ENCODE results near the gene DIPK1A. TPM values are rescaled to one million over a fixed set of nuclear protein-coding genes. Genes with fewer than 3 reads are reported as not detected.

DIPK1A gene
- total RNA-seq, 1 experiment from 2014 or later, result 1.2 TPM

- TF ChIP-seq SIN3A (IDR thresholded peaks at IDR 0.05; ENCODE audit: borderline replicate concordance, insufficient read depth, low read depth, low read length) (no peak), CTCF (IDR thresholded peaks at IDR 0.05) (no peak), REST (IDR thresholded peaks at IDR 0.05; ENCODE audit: insufficient read depth in 1 of 2, low read depth in 2 of 2, low read length in 1 of 2) (no peak), TCF7L2 (IDR thresholded peaks at IDR 0.05; ENCODE audit: low read depth, low read length) (no peak), POLR2AphosphoS5 (IDR thresholded peaks at IDR 0.05; ENCODE audit: low read depth, low read length) (no peak)
- H3K4me1 ChIP-seq (ENCODE audit: control insufficient read depth, insufficient read depth, low read length), result no peaks in the 10 kb centered on the region
- ATAC-seq (no peak), DNase-seq (ENCODE audit: low read depth, low spot score) (no peak)
- no peaks in the 10 kb centered on the region for H3K27me3 ChIP-seq (ENCODE audit: control insufficient read depth, insufficient read depth, low read length)
- no peak overlapping the region for H3K27ac ChIP-seq (ENCODE audit: low read length)
- in situ Hi-C loops (cut with HindIII; ENCODE audit: low pct_unique_long_range_greater_than_20kb, low sequenced_read_pairs) (no loop called here), intact Hi-C loops (cut with micrococcal nuclease; ENCODE audit: unreplicated experiment) (no loop called here)
- H3K36me3 ChIP-seq (ENCODE audit: control insufficient read depth, insufficient read depth, low read length), result no peaks in the 10 kb centered on the region
- POLR2A ChIA-PET, result no interaction called here
- no peaks in the 10 kb centered on the region for H3K9me3 ChIP-seq (ENCODE audit: control insufficient read depth, insufficient read depth, low read depth, low read length)
- CTCF ChIA-PET, result no interaction called here
- no peak overlapping the region for H3K4me3 ChIP-seq (ENCODE audit: low read depth in 2 of 2, low read length in 2 of 2)
- BruUV-seq (replicated peaks), result no TSS peak
Observed at GRCh38 chr1:92929461-92929860, 31.8 kb downstream of the DIPK1A start.

GRCh38 chr1:92927870-92928269 lies 33.4 kb downstream of the DIPK1A start:
- H3K4me3 ChIP-seq (ENCODE audit: low read depth in 2 of 2, low read length in 2 of 2), result no peak overlapping the region
- TF ChIP-seq POLR2AphosphoS5 (IDR thresholded peaks at IDR 0.05; ENCODE audit: low read depth, low read length) (no peak), CTCF (IDR thresholded peaks at IDR 0.05) (peak; percentile 13; the same call in 1 of the 2 replicates)
- intact Hi-C loops (cut with micrococcal nuclease; ENCODE audit: unreplicated experiment), result no loop called here
- CTCF ChIA-PET, result no interaction called here
- in situ Hi-C loops (cut with HindIII; ENCODE audit: low pct_unique_long_range_greater_than_20kb, low sequenced_read_pairs), result no loop called here
- no TSS peak for BruUV-seq (replicated peaks)
- POLR2A ChIA-PET, result no interaction called here
- H3K27ac ChIP-seq (ENCODE audit: low read length), result no peak overlapping the region
- no peaks in the 10 kb centered on the region for H3K36me3 ChIP-seq (ENCODE audit: control insufficient read depth, insufficient read depth, low read length)
- DNase-seq (ENCODE audit: low read depth, low spot score) (no peak), ATAC-seq (no peak)
- no peaks in the 10 kb centered on the region for H3K4me1 ChIP-seq (ENCODE audit: control insufficient read depth, insufficient read depth, low read length)
- no peaks in the 10 kb centered on the region for H3K9me3 ChIP-seq (ENCODE audit: control insufficient read depth, insufficient read depth, low read depth, low read length)
- H3K27me3 ChIP-seq (ENCODE audit: control insufficient read depth, insufficient read depth, low read length), result no peaks in the 10 kb centered on the region

DNA sequence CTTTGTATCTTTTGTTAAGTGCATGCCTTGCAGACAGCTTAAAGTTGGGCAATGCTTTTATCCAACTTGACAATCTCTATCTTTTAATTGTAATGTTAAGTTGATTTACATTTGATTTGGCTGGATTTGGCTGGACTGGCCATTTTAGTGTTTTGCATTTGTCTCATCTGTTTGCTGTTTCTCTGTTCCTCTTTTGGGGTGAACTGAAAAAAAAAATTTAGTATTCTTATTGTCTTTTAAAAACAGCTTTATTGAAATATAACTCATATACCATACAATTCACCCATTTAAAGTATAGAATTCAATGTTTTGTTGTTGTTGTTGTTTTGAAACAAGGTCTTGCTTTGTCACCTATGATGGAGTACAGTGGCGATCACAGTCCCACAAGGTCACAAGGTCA lies 34.4 kb downstream of the DIPK1A start:
- CTCF ChIA-PET, result no interaction called here
- no peak for ATAC-seq
- no peaks in the 10 kb centered on the region for H3K36me3 ChIP-seq (ENCODE audit: control insufficient read depth, insufficient read depth, low read length)

More for the DNA sequence above, 34.4 kb downstream of the DIPK1A start:
- Histone ChIP-seq H3K9me3 (ENCODE audit: control insufficient read depth, insufficient read depth, low read depth, low read length) (no peaks in the 10 kb centered on the region), H3K4me3 (ENCODE audit: low read depth in 2 of 2, low read length in 2 of 2) (no peak overlapping the region), H3K27ac (ENCODE audit: low read length) (no peak overlapping the region), H3K4me1 (ENCODE audit: control insufficient read depth, insufficient read depth, low read length) (no peaks in the 10 kb centered on the region), H3K27me3 (ENCODE audit: control insufficient read depth, insufficient read depth, low read length) (no peaks in the 10 kb centered on the region)
- no peak for DNase-seq (ENCODE audit: low read depth, low spot score)
- in situ Hi-C loops (cut with HindIII; ENCODE audit: low pct_unique_long_range_greater_than_20kb, low sequenced_read_pairs), result no loop called here
- intact Hi-C loops (cut with micrococcal nuclease; ENCODE audit: unreplicated experiment), result no loop called here
- BruUV-seq (replicated peaks), result no TSS peak
- TF ChIP-seq POLR2AphosphoS5 (IDR thresholded peaks at IDR 0.05; ENCODE audit: low read depth, low read length) (no peak), CTCF (IDR thresholded peaks at IDR 0.05) (no peak), SIN3A (IDR thresholded peaks at IDR 0.05; ENCODE audit: borderline replicate concordance, insufficient read depth, low read depth, low read length) (no peak), REST (IDR thresholded peaks at IDR 0.05; ENCODE audit: insufficient read depth in 1 of 2, low read depth in 2 of 2, low read length in 1 of 2) (no peak), TCF7L2 (IDR thresholded peaks at IDR 0.05; ENCODE audit: low read depth, low read length) (no peak)
- POLR2A ChIA-PET, result no interaction called here

Measured in Panc1 (cell line).